Kidney (tissue), 14 donors: Measurements from ENCODE around the gene MYO5B. TPM values are rescaled to one million over a fixed set of nuclear protein-coding genes. Genes with fewer than 3 reads are reported as not detected.
"Not testable (repeated sequence)": the region's sequence is repeated elsewhere in the genome, so short reads cannot be mapped to it uniquely, and the experiment has no call there.

Experiments
- DNase-seq, 5 donors: peaks; one replicate each; pipeline ENCODE4 v3.0.0-alpha.2; 2013 to 2020
- FAIRE-seq: peaks from 2 replicates; lab custom pipeline; 2012; peaks lifted over from hg19 to GRCh38; lab: Jason Lieb, UNC
- H3K27ac ChIP-seq, 2 donors: one replicate each; pipeline ENCODE4 v1.7.0; 2013; ENCODE audit warnings: low read depth in 2 of 2, low read length in 2 of 2, inconsistent platforms in 1 of 2
- H3K27me3 ChIP-seq: one replicate; pipeline ENCODE4 v1.7.1; 2013; ENCODE audit warnings: low read length, inconsistent platforms; ENCODE audit not compliant: control insufficient read depth, insufficient read depth
- H3K36me3 ChIP-seq, 3 donors: one replicate each; pipeline versions ENCODE4 v1.7.0 to v1.7.1; 2013; ENCODE audit warnings: low read length in 3 of 3, control low read depth in 1 of 3, inconsistent platforms in 1 of 3; ENCODE audit not compliant: insufficient read depth in 3 of 3, control insufficient read depth in 2 of 3
- H3K4me1 ChIP-seq, 3 donors: one replicate each; pipeline versions ENCODE4 v1.7.0 to v1.7.1; 2013; ENCODE audit warnings: low read length in 3 of 3, inconsistent platforms in 1 of 3, low read depth in 1 of 3; ENCODE audit not compliant: control insufficient read depth in 2 of 3, insufficient read depth in 2 of 3
- H3K4me3 ChIP-seq, 3 donors: one replicate each; pipeline versions ENCODE4 v1.7.0 to v1.8.1; 2013; ENCODE audit warnings: low read length in 3 of 3, control low read depth in 1 of 3, inconsistent platforms in 1 of 3
- H3K9ac ChIP-seq, 3 donors: one replicate each; pipeline versions ENCODE4 v1.7.0 to v1.7.1; 2013; ENCODE audit warnings: low read length in 3 of 3, control low read depth in 1 of 3, inconsistent platforms in 1 of 3
- H3K9me3 ChIP-seq, 3 donors: one replicate each; pipeline versions ENCODE4 v1.7.0 to v1.7.1; 2013; ENCODE audit warnings: low read length in 3 of 3, control low read depth in 1 of 3, inconsistent platforms in 1 of 3; ENCODE audit not compliant: control insufficient read depth in 2 of 3, insufficient read depth in 1 of 3
- CTCF ChIP-seq: IDR thresholded peaks from 3 replicates; pipeline ENCODE4 v1.5.1; 2012; ENCODE audit warnings: mild to moderate bottlenecking, moderate library complexity, borderline replicate concordance; ENCODE audit not compliant: insufficient read depth; ENCODE audit errors: extremely low read depth
- intact Hi-C: fragments of 100-400 bp; cut with DNase I; formaldehyde crosslinking; loops from one replicate; pipeline ENCODE4 v1.11.1; 2022
- polyA plus RNA-seq: library from polyadenylated mRNA; stranded (reverse); fragments of 350-450 nt; fragmentation: Illumina TruSeq; extraction: RNeasy Lipid Tissue Mini Kit (QIAGEN cat#74804); gene quantifications from one replicate; pipeline ENCODE4 v1.2.3, GENCODE V29; 2014; ENCODE audit warnings: low read depth, low replicate concordance; ENCODE audit not compliant: insufficient read depth
- total RNA-seq: library from RNA; stranded (reverse); fragmentation: NEBNext Ultra II Directional; extraction: Animal tissue kit (Norgen Biotek cat#: 25700); gene quantifications from one replicate; pipeline ENCODE4 v1.2.1, GENCODE V29; 2021
- donor health status: control.
- donor health status: control.
- donor health status: control.
- donor health status: control.
- donor health status: control.
- donor health status: DM: yes; HTN: yes; CAD: no.
- donor health status: Normal renal cell carcinoma (clear cell type).

The MYO5B gene
- total and polyA plus RNA-seq, 2 donors from 2014 or later: 17.8 to 43.8 TPM

GRCh38 chr18:50232419-50232818, 37.5 kb upstream of the MYO5B start:
- TF ChIP-seq CTCF: no peak
- H3K9ac ChIP-seq: no peak overlapping the region
- no peaks in the 10 kb centered on the region for H3K27me3 ChIP-seq
- FAIRE-seq: no peak
- peak in 2 of 5 donors; percentile 15 to 25 for DNase-seq
- H3K27ac ChIP-seq: no peak overlapping the region
- no peak overlapping the region for H3K4me3 ChIP-seq
- H3K9me3 ChIP-seq: no peaks in the 10 kb centered on the region
- no peaks in the 10 kb centered on the region for H3K36me3 ChIP-seq
- intact Hi-C loops: no loop called here
- H3K4me1 ChIP-seq: no peaks in the 10 kb centered on the region

- no peaks in the 10 kb centered on the region for H3K27me3 ChIP-seq
- H3K9me3 ChIP-seq: no peaks in the 10 kb centered on the region
- H3K36me3 ChIP-seq: no peaks in the 10 kb centered on the region
- H3K4me3 ChIP-seq: no peak overlapping the region
- DNase-seq: no peak
- no peaks in the 10 kb centered on the region for H3K4me1 ChIP-seq
- TF ChIP-seq CTCF: no peak
- no peak overlapping the region for H3K27ac ChIP-seq
- no peak for FAIRE-seq
- intact Hi-C loops: no loop called here
- H3K9ac ChIP-seq: no peak overlapping the region
These were observed 36.7 kb upstream of the MYO5B start for GRCh38 chr18:50231621-50232020.

- H3K9me3 ChIP-seq, FAIRE-seq: not testable (repeated sequence)
These were observed 25.3 kb upstream of the MYO5B start for GRCh38 chr18:50220249-50220648.

GRCh38 chr18:50218432-50219197, 23.7 kb upstream of the MYO5B start:
- Histone ChIP-seq H3K27ac (no peak overlapping the region), H3K4me1 (no peaks in the 10 kb centered on the region), H3K4me3 (no peak overlapping the region), H3K27me3 (no peaks in the 10 kb centered on the region), H3K9me3 (peaks cover 0 to 6% (median 0%) of the 10 kb centered on the region in 3 donors), H3K9ac (no peak overlapping the region), H3K36me3 (no peaks in the 10 kb centered on the region)
- peak; percentile 35 for TF ChIP-seq CTCF
- DNase-seq (peak in 1 of 5 donors; percentile 15), FAIRE-seq (no peak)
- intact Hi-C loops: no loop called here

More at GRCh38 chr18:50220249-50220648, 25.3 kb upstream of the MYO5B start:
- H3K9ac ChIP-seq, intact Hi-C loops, H3K27me3 ChIP-seq, DNase-seq, H3K4me3 ChIP-seq, H3K27ac ChIP-seq, H3K36me3 ChIP-seq, H3K4me1 ChIP-seq: not testable (repeated sequence)
